ENCODE data around the gene A3GALT2.

DNA sequence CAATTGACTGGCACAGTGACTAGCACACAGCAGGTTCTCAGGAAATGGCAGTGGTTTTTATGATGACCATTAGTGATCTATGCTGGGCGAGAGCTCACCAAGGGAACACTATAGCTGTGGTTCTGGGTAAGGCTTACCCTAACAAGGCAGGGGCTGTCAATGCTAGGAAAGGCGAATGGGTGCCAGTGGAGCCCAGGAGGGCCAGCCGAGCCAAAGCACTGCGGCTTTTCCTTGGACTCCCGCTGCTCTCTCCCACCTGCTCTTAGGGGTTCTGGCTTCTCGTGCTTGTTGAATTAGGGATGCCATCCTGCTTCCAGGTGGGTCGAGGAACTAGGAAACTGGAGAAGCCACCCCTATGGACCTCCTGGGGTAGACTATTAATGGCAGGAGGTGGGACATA is 10.0 kb upstream of the A3GALT2 start:
- TF ChIP-seq POLR2A (IDR thresholded peaks at IDR 0.05; ENCODE audit: low read depth, low read length) (no peak), POLR2AphosphoS5 (IDR thresholded peaks at IDR 0.05; ENCODE audit: low read depth, low read length) (no peak), POU2F2 (IDR thresholded peaks at IDR 0.05; ENCODE audit: low read depth, low read length) (no peak), SPI1 (IDR thresholded peaks at IDR 0.05; ENCODE audit: low read depth, low read length) (no peak), TAF1 (IDR thresholded peaks at IDR 0.05; ENCODE audit: low read depth, low read length) (no peak), PAX5 (IDR thresholded peaks at IDR 0.05; ENCODE audit: insufficient read depth, low read length, severe bottlenecking) (no peak)

All from GM12891 (cell line).